ENCODE results near the gene TFF3.

DNA sequence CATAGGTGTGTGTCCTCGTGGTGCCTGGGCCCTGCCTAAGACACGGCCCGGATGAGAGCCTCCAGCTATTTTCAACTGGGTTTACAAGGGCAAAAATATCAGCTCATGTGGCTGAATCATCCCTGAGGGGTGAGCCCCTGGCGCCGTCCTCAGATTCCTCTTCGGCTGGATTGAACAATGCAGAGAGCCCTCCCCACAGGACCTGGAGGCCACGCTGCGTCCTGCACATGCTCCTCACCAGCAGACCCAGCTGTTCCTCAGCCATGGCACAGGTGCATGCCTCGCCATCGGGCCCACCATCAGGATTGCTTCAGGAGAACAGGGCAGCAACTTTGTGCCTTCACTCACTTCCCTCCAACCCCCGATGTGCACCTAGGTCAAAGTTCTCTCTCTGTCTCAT is 35.3 kb downstream of the TFF3 start:
- TF ChIP-seq POLR2A (IDR thresholded peaks at IDR 0.05): no peak
- TF ChIP-seq, protein P1, sequence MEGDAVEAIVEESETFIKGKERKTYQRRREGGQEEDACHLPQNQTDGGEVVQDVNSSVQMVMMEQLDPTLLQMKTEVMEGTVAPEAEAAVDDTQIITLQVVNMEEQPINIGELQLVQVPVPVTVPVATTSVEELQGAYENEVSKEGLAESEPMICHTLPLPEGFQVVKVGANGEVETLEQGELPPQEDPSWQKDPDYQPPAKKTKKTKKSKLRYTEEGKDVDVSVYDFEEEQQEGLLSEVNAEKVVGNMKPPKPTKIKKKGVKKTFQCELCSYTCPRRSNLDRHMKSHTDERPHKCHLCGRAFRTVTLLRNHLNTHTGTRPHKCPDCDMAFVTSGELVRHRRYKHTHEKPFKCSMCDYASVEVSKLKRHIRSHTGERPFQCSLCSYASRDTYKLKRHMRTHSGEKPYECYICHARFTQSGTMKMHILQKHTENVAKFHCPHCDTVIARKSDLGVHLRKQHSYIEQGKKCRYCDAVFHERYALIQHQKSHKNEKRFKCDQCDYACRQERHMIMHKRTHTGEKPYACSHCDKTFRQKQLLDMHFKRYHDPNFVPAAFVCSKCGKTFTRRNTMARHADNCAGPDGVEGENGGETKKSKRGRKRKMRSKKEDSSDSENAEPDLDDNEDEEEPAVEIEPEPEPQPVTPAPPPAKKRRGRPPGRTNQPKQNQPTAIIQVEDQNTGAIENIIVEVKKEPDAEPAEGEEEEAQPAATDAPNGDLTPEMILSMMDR (IDR thresholded peaks at IDR 0.05): no peak

All from Peyer's patch (tissue), 4 donors.